NCI-H82 (cell line): ENCODE measurements around the gene CDCA4.
"Not testable (repeated sequence)": the region's sequence is repeated elsewhere in the genome, so short reads cannot be mapped to it uniquely, and the experiment has no call there.

Experiments
- DNase-seq: peaks from one replicate; lab custom pipeline; 2025; lab: John Stamatoyannopoulos, UW

The CDCA4 gene

DNA sequence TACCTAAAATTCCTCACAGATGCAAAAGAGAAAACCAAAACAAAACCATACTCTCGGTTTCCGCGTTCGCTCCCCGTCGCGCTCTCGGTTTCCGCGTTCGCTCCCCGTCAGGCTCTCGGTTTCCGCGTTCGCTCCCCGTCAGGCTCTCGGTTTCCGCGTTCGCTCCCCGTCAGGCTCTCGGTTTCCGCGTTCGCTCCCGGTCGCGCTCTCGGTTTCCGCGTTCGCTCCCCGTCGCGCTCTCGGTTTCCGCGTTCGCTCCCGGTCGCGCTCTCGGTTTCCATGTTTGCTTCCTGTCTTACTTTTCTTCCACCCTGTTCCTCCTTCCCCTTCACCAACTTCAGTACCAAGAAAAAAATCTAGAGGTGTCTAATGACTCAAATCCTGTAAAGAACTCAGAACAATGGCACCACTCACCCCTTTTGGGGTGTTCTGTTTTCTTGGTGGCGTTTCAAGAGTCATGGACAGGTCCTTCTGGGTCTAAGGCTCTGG lies 12.6 kb upstream of the CDCA4 start:
- not testable (repeated sequence) for DNase-seq

DNA sequence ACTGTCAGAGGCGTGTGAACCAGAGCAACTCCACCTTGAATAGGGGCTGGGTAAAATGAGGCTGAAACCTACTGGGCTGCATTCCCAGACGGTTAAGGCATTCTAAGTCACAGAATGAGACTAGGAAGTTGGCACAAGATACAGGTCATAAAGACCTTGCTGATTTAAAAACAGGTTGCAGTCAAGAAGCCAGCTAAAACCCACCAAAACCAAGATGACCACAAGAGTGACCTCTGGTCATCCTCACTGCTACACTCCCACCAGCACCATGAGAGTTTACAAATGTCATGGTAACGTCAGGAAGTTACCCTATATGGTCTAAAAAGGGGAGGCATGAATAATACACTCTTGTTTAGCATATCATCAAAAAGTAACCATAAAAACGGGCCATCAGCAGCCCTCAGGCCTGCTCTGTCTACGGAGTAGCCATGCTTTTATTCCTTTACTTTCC lies 11.6 kb upstream of the CDCA4 start:
- DNase-seq: not testable (repeated sequence)

DNA sequence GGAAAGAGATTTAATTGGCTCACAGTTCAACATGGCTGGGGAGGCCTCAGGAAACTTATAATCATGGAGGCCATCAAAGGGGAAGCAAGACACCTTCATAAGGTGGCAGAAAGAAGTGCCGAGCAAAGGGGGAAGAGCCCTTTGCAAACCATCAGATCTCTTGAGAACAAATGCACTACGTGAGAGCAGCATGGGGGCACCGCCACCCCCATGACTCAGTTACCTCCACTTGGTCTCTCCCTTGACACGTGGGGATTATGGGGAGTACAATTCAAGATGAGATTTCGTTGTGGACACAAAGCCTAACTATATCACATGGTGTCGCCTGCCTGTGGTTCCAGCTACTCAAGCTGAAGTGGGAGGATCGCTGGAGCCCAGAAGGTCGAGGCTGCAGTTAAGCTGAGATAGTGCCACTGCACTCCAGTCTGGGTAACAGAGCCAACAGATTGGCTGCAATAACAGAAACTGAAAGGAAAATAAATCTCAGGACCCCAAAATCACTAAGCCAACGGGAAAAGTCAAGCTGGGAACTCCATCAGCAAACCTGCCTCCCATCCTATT lies 10.0 kb upstream of the CDCA4 start:
- no peak for DNase-seq

DNA sequence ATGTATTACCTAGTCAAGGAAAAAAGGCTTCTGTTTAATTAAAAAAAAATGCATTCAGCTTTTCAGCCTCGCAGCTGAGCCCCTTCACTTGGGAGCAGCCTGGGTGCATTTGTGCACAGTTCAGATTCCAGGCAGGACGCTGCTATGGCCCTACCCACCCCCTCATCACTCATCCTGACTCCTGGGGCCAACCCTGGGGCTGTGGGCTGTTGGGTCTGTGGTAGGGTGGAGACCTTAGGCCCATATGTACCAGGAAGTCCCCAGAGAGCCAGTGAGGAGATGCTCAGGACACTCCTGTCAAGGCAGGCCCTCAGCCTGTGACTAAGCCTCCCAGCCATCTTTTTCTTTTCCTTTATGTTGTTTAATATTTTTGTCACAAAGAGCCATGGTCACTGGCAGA lies 9.3 kb upstream of the CDCA4 start:
- DNase-seq: no peak

DNA sequence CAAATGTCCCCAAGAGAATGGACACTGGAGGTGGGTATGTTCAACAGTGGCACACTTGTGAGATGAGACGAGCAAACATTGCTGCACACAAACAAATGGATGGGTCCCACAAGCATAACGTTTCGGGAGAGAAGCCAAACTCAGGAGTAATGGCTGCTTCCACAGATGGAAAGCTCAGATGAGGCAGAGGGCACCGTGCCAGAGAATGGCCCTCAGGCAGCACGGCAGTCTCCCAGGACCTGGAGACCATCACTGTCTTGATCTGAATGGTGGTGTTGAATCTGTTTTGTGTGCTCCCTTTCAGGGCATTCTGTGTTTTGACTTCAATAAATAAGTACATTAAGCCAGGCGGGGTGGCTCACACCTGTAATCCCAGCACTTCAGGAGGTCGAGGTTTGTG lies 8.5 kb upstream of the CDCA4 start:
- DNase-seq: no peak

DNA sequence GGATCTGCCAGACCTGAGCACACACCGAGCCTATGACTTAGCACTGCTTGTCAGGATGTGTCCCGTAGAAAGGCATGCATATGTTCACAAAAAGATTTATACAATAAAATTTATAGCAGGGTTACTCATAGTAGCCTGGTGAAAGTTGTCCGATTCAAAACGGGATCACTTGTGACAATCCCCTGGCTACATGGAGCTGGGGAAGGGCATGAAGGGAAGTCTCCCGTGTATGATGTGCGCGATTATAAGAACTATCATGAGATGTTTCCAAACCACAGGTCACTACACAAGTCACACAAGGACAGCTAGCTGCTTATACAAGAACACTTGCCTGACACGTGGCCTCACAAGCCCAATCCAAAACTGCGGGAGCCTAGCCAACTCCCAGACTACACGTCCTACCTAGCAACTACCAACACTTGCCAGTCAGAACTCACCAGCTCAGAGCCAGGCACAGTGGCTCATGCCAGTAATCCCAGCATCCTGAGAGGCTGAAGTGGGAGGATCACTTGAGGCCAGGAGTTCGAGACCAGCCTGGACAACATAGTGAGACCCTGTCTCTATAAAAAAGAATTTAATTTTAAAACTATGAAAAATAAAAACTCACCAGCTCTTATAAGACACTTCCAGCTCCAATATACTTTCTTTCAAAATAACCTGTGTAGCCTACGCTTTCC lies 7.5 kb upstream of the CDCA4 start:
- DNase-seq: no peak

DNA sequence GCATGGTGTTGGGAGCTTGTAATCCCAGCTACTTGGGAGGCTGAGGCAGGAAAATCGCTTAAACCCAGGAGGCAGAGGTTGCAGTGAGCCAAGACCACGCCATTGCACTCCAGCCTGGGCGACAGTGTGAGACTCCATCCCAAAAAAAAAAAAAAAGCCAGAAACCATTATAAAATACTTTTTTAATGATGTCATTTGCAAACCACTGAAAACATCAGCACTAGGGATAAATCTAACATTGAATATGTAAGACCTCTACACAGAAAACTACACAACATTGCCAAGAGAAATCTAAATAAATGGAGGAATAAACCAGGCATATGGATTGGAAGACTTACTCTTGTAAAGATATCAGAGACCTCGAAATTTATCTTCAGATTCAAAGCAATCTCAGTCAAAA lies 6.8 kb upstream of the CDCA4 start:
- not testable (repeated sequence) for DNase-seq

DNA sequence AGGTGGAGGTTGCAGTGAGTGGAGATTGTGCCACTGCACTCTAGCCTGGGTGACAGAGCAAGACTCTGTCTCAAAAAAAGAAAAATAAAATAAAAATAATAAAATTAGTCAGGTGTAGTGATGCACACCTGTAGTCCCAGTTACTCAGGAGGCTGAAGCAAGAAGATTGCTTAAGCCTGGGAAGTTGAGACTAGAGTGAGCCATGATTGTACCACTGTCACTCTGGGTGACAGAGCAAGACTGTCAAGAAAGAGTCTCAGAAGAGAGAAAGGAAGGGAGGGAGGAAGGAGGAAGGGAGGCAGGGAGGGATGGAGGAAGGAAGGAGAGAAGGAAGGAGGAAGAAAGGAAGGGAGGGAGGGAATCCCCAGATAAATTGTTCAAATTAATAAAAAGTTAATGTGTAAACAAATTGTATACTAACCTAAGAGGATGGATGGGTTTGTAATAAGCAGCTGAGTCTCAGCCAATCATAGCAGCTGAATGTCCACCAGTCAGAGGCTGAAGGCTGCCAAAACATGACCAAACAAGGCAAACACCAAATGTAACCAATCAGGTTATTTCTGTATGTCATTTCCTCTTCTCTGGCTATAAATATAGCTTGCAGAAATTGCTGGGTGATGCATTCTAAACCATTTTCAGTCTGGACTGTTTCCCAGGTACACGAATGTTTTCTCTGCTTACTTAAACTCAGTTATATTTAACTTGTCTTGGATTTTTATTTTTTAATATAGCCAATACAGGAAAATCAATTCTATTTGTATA lies 6.1 kb upstream of the CDCA4 start:
- DNase-seq: no peak

DNA sequence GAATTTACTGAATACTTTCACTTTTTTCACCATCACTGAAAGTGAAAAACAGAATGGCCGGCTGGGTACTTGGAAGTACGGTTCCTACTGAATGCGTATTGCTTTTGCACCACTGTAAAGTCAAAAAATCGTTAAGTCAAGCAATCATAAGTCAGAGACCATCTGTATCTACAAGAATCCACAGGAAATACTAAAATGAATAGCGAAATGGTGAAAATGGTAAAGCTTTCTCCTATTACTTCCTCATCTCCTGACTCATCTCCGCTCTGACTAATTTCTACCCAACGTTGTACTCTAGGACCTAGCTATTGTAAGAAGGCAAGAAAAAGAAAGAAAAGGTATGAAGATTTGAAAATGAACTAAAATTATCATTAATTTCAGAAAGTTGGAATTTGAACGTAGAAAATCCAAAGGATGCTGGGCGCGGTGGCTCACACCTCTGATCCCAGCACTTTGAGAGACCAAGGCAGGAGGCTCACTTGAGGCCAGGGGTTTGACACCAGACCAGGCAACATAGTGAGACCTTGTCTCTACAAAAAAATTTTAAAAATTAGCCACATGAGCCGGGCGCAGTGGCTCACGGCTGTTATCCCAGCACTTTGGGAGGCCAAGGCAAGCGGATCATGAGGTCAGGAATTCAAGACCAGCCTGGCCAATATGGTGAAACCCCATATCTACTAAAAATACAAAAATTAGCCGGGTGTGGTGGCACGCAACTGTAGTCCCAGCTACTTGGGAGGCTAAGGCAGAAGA lies 5.3 kb upstream of the CDCA4 start:
- DNase-seq: no peak

DNA sequence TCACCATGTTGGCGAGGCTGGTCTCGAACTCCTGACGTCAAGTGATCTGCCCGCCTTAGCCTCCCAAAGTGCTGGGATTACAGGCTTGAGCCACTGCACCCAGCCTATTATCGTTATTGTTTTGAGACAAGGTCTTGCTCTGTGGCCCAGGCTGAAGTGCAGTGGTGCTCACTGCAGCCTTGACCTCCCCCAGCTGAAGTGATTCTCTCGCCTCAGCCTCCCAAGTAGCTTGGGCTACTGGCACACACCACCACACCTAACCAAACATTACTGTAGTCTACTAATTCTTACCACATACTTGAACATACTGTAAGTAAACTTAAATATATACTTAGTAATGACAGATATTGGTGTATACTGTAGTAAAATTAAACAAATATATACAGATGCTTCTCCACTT lies 4.5 kb upstream of the CDCA4 start:
- DNase-seq: no peak

DNA sequence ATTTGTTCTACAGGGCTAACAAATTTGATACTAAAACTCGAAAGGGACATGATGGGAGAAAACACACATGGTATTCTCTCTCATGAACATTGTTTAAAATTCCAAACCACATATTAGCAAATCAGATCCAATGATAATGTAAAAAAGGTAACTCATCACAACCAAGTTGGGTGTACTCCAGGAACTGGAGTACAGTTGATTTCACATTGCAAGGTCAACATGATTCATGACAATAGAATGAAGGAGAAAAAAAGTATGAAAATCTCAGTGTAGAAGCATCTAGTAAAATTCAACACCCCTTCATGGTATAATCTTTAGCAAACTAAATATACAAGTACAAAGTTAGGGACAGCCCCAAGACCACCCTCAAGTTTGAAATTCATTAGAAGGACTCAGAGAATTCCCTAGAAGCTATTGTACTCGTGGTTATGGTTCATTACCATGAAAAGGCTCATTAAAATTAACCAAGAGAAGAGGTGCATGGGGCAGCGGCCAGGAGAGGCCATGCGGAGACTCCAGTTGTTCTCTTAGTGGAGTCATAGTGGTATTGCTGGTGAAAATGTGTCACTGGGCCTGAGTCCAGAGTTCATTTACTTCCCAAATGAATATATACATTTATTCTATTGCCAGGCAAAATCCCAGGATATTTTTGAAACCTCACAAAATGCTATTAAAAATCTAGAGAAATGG lies 3.1 kb upstream of the CDCA4 start:
- DNase-seq: no peak

DNA sequence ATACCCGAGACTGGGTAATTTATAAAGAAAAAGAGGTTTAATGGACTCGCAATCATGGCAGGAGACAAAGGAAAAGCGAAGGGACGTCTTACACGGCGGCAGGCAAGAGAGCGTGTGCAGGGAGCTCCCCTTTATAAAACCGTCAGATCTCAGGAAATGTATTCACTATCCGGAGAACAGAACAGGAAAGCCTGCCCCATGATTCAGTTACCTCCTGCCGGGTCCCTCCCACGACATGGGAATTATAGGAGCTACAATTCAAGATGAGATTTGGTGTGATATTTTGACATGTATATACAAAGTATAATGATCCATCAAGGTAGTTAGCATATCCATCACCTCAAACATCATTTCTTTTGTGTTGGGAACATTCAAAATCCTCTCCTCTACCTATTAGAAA lies 2.3 kb upstream of the CDCA4 start:
- no peak for DNase-seq

DNA sequence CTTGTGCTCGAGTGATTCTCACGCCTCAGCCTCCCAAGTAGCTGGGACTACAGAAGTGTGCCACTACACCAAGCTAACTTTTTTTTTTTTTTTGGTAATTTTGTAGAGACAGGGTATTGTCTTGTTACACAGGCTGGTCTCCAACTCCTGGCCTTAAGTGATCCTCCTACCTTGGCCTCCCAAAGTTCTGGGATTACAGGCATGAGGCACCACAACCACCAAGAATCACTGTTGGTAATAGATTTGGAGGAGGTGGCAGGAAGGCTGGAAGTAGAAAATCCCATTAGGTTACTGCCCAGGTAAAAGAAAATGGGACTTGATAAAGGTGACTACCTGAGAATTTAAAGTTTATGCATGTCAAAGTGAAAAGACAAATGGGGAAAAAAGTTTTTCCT lies 1.4 kb upstream of the CDCA4 start:
- DNase-seq: no peak

DNA sequence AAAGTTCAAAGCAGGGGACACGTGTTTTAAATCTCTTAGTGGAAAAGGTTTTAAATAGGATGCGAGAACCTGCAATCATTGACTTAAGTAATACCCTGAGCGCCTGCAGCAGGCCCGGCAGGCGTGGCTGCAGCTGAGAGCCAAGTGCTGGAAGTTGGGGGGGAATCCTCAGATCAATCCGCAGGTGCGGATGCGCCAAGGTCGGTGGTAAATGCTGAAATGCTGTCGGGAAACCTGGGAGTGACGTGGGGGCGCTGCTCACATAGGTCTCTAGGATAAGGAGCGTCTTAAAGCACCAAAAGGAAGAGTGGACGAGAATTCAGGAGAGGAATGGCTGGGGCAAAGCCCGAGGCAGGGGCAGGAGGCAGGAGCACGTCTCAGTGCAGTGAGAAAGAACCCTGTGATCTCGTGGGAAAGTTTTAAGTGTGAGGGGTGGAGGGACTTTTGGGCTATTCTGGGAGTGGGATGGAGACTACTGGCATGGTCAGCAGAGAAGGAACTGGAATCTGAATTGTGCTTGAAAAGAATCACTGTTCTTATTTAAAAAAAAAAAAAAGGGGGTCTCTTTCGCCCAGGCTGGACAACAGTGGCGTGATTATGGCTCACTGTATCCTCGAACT lies 883 bp upstream of the CDCA4 start:
- DNase-seq: peak; percentile 78

DNA sequence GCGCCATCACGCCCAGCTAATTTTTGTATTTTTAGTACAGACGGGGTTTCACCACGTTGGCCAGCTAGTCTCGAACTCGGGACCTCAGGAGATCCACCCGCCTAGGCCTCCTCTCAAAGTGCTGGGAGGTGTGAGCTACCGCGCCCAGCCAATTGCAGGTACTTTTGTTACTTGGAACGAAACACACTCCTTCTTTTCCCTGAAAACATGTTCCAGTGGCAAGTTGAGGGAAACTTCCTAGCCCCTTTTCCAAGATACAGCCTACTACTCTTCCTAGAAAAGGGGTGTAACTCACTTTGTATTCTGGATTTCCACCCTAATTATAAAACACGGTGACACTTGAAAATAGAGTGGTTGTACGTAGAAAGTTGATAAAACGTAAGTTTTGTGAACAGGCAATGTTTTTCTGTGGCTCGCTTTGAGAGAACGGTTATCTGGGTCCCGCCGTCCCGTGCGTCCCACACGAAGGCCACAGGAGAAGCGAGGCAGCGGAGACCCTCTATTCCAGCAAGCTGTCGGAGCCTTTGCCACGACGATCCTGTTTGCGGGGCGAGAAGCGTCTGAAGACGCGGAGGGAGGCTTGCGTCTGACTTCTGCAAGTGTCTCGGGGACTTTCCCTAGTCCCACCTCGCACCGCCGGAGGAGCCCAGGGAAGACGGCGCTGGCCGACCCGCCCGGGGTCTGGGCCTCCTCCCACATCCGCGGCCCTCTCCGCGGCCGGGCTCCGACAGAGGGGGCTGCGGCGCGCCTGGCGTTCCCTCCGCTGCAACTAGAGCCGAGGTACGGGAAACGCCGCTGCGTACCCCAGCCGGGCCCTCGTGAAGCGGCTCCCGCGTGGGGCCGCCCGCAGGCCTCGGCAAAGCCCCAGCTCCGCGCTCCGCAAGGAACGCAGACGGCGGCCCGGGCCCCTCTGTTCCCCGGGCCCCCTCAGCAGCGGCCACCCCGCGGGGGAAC lies 745 bp downstream of the CDCA4 start:
- DNase-seq: peak; percentile 33

DNA sequence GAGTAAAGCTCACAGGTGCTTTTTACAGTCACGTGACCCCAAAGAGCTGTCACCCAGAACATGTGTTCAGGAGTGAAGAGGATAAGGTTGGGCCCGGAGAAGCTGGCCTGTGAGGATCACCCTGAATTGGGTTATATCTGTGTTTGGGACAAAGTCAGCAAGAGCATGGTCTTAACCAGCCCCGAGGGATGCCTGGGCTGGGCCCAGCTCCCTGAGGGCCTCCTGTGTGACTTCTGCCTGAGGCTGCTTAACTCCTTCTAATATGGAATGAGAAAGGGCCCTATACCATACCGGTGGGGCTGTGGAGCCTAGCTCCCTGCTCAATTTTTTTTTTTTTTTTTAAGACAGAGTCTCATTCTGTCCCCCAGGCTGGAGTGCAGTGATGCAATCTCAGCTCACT lies 2.5 kb downstream of the CDCA4 start:
- no peak for DNase-seq

DNA sequence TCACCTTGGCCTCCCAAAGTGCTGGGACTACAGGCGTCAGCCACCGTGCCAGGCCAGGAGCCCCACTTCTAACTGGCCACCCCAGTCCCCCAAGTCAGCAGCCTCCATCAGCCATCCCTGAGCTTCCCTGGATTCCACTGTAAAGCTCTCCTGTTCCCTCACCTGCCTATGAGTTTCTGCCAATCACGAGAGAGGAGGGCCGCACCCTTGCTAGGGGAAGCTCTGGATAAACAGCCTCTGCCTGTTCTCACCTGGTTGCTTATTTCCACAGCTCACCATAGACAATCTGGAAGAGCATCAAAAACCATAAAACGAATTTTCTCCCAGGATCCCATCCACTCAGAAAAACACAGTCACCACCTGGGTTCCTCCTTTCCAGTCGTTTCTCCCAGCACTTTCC lies 5.0 kb downstream of the CDCA4 start:
- no peak for DNase-seq

DNA sequence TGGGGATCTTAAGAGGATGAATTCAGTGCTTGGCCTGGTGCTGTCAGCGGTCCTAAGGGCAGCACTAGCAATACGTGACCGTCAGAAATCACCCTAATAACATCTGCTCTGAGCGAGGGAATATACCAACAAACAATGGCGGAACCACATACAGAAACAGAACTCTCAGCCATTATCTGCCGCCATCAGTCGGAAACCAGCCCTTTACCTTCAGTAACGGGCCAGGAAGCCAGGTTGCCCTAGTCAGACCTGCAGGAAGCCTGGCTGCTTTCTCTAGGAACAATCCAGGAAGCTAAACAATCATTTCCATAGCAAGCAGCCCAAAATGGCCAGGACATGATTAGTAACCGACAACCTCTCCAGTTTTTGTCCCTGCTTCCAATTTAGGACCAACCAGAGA lies 5.6 kb downstream of the CDCA4 start:
- DNase-seq: no peak

DNA sequence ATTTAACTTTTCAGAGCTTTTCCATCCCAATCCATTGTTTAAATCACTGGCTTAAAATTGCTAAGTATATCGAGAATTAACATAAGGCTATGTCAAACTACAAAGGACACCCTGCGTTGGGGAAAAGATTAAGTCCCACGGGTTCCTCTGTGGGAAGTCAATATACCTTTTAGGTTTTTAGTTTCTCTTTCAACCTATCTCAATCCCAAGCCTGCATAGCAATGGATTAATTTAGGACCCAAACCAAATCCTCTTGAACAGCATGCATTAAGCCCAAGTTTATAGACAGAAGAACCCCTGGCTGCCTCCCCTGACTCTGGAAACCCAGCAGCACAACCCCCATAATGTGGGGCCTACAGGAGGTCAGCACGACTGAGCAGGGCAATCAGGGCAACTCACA lies 6.3 kb downstream of the CDCA4 start:
- DNase-seq: no peak

DNA sequence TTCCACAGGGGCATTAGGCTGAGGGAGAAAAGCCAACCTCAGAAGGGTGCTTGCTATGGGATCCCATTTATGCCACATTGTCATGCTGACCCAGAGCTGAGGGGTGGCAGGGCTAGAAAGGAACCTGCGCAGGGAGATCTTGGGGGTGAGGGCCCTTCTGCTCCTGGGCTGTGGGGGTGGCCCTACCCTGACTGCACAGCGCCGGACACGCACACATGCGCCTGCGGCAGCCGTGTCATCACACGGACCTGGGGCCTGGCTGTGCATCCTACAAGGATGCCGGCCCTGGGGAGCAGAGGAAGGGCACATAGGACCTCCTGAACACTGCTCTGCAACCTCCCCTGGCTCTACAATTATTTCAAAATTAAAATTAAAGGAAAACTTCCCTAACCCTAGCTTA lies 6.9 kb downstream of the CDCA4 start:
- DNase-seq: no peak
